Measurements from ENCODE around the gene FAM107B.

- no peak for TF ChIP-seq POLR2A (IDR thresholded peaks at IDR 0.05; ENCODE audit: low read depth, low read length)
- TF ChIP-seq POLR2AphosphoS5 (IDR thresholded peaks at IDR 0.05; ENCODE audit: low read depth, low read length) = no peak
- no peak for TF ChIP-seq TAF1 (IDR thresholded peaks at IDR 0.05; ENCODE audit: low read depth, low read length)
- TF ChIP-seq SPI1 (IDR thresholded peaks at IDR 0.05; ENCODE audit: low read depth, low read length) = no peak
- no peak for TF ChIP-seq POU2F2 (IDR thresholded peaks at IDR 0.05; ENCODE audit: low read depth, low read length)
- TF ChIP-seq PAX5 (IDR thresholded peaks at IDR 0.05; ENCODE audit: insufficient read depth, low read length, severe bottlenecking) = no peak
These were observed 261.6 kb downstream of the FAM107B start for GRCh38 chr10:14513123-14513522.
